Activated CD4-positive, alpha-beta T cell treated with anti-CD3 and anti-CD28 coated beads, Interleukin-2, amount 50 U/mL, for 16 hours (primary cell): ENCODE measurements around the gene ARMH3.

Experiments used
- DNase-seq: peaks from one replicate; pipeline ENCODE4 v3.0.0-alpha.2; 2020

The ARMH3 gene

GRCh38 chr10:101892782-101893391, 163.1 kb downstream of the ARMH3 start:
- DNase-seq = no peak

GRCh38 chr10:101889256-101890210, 166.4 kb downstream of the ARMH3 start:
- peak; percentile 71 for DNase-seq

- DNase-seq = no peak
Observed at GRCh38 chr10:101888251-101888949, 167.6 kb downstream of the ARMH3 start.

- DNase-seq = no peak
Observed at GRCh38 chr10:101887775-101888174, 168.2 kb downstream of the ARMH3 start.

- DNase-seq = no peak
Observed at GRCh38 chr10:101886521-101887312, 169.3 kb downstream of the ARMH3 start.

GRCh38 chr10:101881036-101881774, 174.8 kb downstream of the ARMH3 start:
- no peak for DNase-seq

- no peak for DNase-seq
Observed at GRCh38 chr10:101880232-101880573, 175.8 kb downstream of the ARMH3 start.

- no peak for DNase-seq
Observed at GRCh38 chr10:101879456-101880231, 176.3 kb downstream of the ARMH3 start.

- no peak for DNase-seq
Observed at GRCh38 chr10:101878869-101879268, 177.1 kb downstream of the ARMH3 start.

- DNase-seq = no peak
Observed at GRCh38 chr10:101875068-101875688, 180.8 kb downstream of the ARMH3 start.

- DNase-seq = no peak
Observed at GRCh38 chr10:101874252-101874651, 181.7 kb downstream of the ARMH3 start.

GRCh38 chr10:101867931-101868330, 188.0 kb downstream of the ARMH3 start:
- DNase-seq = no peak

- DNase-seq = no peak
Observed at GRCh38 chr10:101859530-101859929, 196.4 kb downstream of the ARMH3 start.

GRCh38 chr10:101858723-101859500, 197.1 kb downstream of the ARMH3 start:
- peak; percentile 74 for DNase-seq

GRCh38 chr10:101857802-101858476, 198.0 kb downstream of the ARMH3 start:
- DNase-seq = no peak

GRCh38 chr10:101856626-101857025, 199.3 kb downstream of the ARMH3 start:
- no peak for DNase-seq

- DNase-seq = no peak
Observed at GRCh38 chr10:101851411-101852116, 204.4 kb downstream of the ARMH3 start.

- DNase-seq = no peak
Observed at GRCh38 chr10:101850749-101851148, 205.2 kb downstream of the ARMH3 start.

GRCh38 chr10:101848894-101849351, 207.1 kb downstream of the ARMH3 start:
- DNase-seq = no peak
